ENCODE measurements around the gene LARGE2.
A peak's percentile ranks its signal among the peaks of the same experiment; 100 is the strongest.

LARGE2 gene

DNA sequence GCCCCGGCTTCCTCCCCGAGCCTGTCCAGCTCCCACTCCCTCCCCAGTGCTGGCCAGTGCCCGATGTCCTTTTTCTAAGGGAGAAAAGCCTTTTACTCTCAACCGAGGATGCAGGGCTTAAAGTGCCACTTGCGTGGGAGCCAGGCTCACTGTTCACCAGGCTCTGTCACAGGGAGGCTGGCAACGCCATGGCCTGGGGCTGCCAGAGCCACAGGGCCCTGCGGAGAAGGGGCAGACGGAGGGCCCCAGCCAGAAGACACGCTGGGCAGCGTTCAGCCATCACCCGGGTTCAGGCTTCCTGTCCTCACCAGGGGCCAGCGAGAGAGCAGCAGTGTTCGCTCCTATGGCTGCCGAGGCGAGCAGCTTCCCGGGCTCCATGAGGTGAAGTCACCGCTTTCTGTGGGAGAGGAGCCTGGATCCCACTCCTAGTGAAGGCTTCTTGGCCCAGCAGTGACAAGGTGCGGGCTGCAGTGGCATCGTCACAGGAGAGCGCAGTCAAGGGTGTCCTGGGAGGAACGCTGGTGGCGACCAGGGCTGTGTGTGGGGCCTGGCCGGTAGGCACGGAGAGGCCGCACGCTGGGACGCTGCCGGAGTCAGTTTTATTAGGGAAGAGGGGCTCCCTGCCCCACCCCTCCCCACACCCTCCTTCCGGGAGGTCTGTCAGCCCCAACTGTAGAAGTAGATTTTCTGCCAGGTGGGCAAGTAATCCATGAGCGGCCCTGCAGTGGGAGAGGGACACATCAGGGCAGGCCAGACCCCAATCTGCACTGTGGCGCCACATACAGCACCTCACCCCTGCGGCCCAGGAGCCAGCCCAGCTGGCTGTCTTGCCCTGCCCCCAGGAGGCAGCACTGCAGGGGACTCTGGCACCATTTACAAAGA lies 12.6 kb upstream of the LARGE2 start:
- no peak overlapping the region for H3K4me3 ChIP-seq (ENCODE audit: low read depth, low read length)
- TF ChIP-seq, protein P1, sequence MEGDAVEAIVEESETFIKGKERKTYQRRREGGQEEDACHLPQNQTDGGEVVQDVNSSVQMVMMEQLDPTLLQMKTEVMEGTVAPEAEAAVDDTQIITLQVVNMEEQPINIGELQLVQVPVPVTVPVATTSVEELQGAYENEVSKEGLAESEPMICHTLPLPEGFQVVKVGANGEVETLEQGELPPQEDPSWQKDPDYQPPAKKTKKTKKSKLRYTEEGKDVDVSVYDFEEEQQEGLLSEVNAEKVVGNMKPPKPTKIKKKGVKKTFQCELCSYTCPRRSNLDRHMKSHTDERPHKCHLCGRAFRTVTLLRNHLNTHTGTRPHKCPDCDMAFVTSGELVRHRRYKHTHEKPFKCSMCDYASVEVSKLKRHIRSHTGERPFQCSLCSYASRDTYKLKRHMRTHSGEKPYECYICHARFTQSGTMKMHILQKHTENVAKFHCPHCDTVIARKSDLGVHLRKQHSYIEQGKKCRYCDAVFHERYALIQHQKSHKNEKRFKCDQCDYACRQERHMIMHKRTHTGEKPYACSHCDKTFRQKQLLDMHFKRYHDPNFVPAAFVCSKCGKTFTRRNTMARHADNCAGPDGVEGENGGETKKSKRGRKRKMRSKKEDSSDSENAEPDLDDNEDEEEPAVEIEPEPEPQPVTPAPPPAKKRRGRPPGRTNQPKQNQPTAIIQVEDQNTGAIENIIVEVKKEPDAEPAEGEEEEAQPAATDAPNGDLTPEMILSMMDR (IDR thresholded peaks at IDR 0.05; ENCODE audit: low read depth, low read length, missing control alignments) = no peak
- no peak for DNase-seq (ENCODE audit: low read depth)

DNA sequence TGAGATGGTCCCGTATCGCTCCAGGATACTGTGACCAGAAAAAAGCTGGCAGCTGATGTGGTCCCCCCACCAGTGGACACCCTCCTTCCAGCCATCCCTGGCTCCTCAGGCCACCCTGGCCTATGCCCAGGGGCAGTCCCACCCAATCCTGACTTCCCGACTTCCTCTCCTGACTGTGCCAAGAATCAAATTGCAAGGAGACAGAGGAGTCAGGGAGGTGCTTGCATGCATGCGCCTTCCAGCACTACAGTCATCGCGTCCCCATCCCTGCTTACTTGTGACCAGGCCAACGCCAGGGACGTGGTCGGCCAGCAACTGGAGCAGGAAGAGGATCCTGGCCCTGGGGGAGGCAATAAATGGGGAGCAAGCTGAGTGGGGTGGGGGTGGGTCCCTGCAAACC lies 11.8 kb upstream of the LARGE2 start:
- TF ChIP-seq, protein P1 (IDR thresholded peaks at IDR 0.05; ENCODE audit: low read depth, low read length, missing control alignments) = no peak

DNA sequence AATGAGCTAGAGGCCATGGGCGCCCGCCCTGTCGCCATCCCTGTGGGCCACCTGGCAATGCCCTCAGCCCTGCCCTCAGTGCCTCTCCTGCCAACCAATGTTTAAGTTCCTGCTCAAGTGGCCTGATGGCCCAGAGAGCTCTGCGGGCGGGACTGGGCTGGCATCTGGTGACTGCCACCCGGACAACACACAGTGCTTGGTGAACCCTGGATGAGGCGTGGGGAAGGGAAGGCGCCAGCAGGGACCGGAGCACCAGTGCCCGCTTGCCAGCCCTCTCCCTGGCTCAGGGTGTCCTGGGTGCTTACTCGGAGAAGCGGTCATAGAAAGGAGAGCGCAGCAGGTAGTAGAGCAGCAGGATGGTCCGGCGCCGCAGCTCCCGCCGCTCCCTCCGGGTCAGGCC lies 8.9 kb upstream of the LARGE2 start:
- TF ChIP-seq, protein P1 (IDR thresholded peaks at IDR 0.05; ENCODE audit: low read depth, low read length, missing control alignments) = no peak
- H3K4me3 ChIP-seq (ENCODE audit: low read depth, low read length) = no peak overlapping the region
- no peak for DNase-seq (ENCODE audit: low read depth)

More for the DNA sequence above, 11.8 kb upstream of the LARGE2 start:
- DNase-seq (ENCODE audit: low read depth) = no peak
- H3K4me3 ChIP-seq (ENCODE audit: low read depth, low read length) = no peak overlapping the region

DNA sequence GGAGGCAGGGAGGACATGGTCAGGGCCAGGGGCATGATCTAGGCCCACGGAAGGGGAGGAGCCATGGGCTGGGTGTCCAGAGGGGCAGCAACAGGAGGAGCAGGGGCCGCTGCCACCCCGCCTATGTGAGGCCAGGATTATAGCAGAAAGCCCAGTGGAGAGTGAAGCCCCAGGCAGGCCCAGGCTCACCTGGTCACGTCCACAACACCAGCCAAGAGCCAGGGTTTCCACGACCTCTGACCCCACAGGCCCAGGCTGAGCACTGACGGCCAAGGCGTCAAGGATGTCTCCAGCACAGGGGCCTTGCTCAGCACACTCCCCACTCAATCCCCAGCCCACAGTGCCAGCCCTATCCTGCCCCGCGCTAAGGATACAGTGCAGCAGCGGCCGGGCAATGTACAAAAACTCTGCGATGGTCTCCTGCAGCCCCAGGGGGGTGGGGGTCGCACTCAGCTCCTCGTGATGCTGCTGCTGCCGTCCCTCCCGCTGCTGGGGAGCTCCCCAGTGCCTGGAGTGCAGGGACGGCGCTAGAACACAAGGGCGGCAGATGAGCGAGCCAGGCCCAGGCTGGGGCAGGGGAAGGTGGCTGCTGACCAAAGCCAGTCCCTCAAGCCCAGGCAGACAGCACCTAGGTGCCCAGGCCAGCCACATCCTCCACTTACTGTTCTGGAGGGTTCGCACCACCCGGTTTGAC lies 8.4 kb upstream of the LARGE2 start:
- TF ChIP-seq, protein P1 (IDR thresholded peaks at IDR 0.05; ENCODE audit: low read depth, low read length, missing control alignments) = no peak
- H3K4me3 ChIP-seq (ENCODE audit: low read depth, low read length) = no peak overlapping the region
- DNase-seq (ENCODE audit: low read depth) = no peak

DNA sequence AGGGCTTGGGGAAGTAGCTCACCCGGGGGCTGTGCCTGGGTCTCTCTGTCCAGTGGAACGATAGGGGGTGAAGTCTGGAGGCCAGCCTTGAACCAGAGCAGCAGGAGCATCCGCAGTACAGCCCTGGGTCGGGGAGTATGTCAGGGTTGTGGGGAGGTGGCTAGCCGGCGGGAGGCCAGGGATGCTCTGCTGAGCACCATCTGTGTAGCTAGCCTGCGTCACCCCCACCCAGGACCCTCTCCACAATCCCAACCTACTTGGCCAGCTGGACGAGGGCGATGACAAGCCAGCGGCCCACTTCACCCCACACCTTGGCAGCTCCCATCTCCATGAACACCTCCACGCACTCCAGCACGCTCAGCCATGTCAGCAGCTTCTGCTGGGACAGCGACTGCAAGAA lies 7.0 kb upstream of the LARGE2 start:
- no peak for DNase-seq (ENCODE audit: low read depth)
- no peak overlapping the region for H3K4me3 ChIP-seq (ENCODE audit: low read depth, low read length)
- TF ChIP-seq, protein P1 (IDR thresholded peaks at IDR 0.05; ENCODE audit: low read depth, low read length, missing control alignments) = no peak

DNA sequence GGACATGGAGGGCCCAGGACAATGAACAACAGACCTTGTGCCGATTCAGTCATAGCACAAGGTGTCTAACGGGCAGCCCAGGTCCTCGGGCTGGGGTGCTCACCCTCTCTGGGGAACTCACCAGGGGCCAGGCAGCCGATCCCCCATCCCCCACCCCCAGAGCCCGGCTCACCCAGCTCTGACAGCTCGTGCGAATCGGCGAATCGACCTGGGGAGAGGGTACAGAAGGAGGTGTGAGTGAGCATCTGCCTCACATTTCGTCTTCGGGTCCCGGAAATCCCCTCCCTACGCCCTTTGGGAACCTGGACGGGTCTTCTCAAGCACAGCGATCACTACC lies 5.2 kb upstream of the LARGE2 start:
- no peak for DNase-seq (ENCODE audit: low read depth)
- TF ChIP-seq, protein P1 (IDR thresholded peaks at IDR 0.05; ENCODE audit: low read depth, low read length, missing control alignments) = no peak

More for the DNA sequence above, 5.2 kb upstream of the LARGE2 start:
- peak overlapping the region; percentile 66 for H3K4me3 ChIP-seq (ENCODE audit: low read depth, low read length)
